ENCODE data around the gene NFYC.

The NFYC gene

GRCh38 chr1:40756523-40756922, 65.0 kb downstream of the NFYC start:
- TF ChIP-seq CTCF (IDR thresholded peaks at IDR 0.05; ENCODE audit: low read depth, low read length), result no peak

GRCh38 chr1:40757084-40757483, 65.6 kb downstream of the NFYC start:
- no peak for TF ChIP-seq CTCF (IDR thresholded peaks at IDR 0.05; ENCODE audit: low read depth, low read length)

More at GRCh38 chr1:40756523-40756922, 65.0 kb downstream of the NFYC start:
- no peak for DNase-seq (ENCODE audit: extremely low read depth, low read depth)

GRCh38 chr1:40758004-40758403, 66.5 kb downstream of the NFYC start:
- TF ChIP-seq CTCF (IDR thresholded peaks at IDR 0.05; ENCODE audit: low read depth, low read length), result no peak
- DNase-seq (ENCODE audit: extremely low read depth, low read depth), result no peak

More at GRCh38 chr1:40757084-40757483, 65.6 kb downstream of the NFYC start:
- DNase-seq (ENCODE audit: extremely low read depth, low read depth), result no peak

- no peak for TF ChIP-seq CTCF (IDR thresholded peaks at IDR 0.05; ENCODE audit: low read depth, low read length)
- no peak for DNase-seq (ENCODE audit: extremely low read depth, low read depth)
These were observed 67.3 kb downstream of the NFYC start for GRCh38 chr1:40758578-40759343.

GRCh38 chr1:40760984-40761383, 69.5 kb downstream of the NFYC start:
- TF ChIP-seq CTCF (IDR thresholded peaks at IDR 0.05; ENCODE audit: low read depth, low read length), result no peak
- DNase-seq (ENCODE audit: extremely low read depth, low read depth), result no peak

- no peak for TF ChIP-seq CTCF (IDR thresholded peaks at IDR 0.05; ENCODE audit: low read depth, low read length)
- DNase-seq (ENCODE audit: extremely low read depth, low read depth), result no peak
These were observed 70.8 kb downstream of the NFYC start for GRCh38 chr1:40762144-40762923.
